C1 segment of cervical spinal cord (tissue), 14 donors: ENCODE measurements around the gene HDHD5.

ENCODE experiments used
- DNase-seq, 14 donors: peaks; one replicate each; lab custom pipeline; 2025; lab: John Stamatoyannopoulos, UW

The HDHD5 gene

DNA sequence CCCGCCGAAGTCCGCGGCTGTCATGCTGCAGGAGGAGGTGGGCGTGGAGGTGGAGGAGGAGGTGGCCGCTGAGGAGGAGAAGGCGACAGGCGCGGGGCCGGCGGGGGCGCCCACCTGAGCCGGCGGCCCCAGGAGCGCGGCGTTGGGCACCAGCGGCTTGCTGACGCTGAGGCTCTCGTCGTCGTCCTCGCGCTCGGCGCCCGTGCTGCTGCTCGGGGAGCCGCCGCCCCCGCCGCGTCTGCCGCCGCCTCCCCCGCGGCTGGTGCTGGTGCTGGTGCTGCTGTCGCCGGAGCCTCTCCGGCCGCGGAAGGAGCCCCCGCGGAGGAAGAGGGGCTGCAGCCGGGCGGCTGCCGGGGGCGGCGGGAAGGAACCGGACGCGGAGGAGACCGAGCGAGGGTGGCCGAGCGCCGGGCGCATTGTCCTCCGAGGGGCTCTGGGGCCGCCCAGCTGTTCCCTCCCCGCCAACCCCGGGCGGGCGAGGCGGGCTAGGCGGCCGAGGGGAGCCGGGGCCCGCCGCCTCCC lies 38.3 kb downstream of the HDHD5 start:
- no peak for DNase-seq

DNA sequence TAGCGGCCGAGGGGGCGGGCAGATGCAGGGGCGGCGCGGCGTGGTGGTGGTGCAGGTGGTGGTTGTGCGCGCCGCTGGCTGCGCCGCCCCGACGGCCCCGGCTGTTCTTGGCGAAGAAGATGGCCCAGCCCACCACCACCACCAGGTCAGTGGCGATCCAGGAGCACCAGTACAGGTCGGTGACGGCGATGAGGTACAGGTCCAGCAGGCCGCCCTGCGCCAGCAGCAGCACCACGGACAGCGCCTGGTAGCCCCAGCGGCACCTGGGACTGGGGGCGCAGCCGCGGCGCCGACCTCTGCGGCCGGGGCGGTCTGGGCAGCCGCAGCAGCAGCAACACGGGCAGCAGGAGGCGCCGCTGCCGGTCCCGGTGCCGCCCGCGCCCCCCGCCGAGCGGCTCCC lies 38.8 kb downstream of the HDHD5 start:
- DNase-seq: peak in 1 of 14 donors; percentile 6

DNA sequence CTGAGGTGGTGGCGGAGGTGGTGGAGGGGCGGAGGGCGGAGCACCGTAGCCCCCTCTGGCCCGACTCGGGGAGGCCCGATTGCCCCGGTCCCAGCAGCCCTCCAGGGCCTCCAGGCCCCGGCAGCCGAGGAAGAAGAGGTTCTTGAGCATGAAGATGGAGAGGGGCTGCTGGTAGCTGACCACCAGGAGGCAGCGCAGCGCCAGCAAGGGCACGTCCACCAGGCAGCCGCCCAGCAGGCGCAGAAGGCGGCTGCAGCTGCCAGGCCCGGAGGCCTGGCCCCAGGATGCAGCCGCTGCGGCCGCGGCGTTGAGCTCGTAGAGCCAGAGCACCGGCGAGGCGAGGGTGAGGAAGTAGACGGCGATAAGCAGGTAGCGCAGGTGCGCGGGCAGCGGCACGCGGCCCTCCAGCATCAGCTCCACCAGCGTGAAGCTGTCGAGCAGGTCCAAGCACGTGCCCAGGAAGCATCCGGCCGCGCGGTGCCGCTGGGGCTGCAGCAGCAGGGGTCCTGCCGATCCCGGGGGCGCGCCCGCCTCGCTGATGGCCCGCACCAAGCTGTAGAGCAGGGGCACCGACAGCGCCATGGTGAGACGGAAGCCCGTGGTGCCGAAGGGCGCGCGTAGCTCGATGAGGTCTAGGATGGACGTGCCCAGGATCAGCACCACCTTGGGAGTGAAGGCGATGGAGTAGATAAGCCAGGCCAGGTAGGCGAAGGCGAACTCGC lies 39.4 kb downstream of the HDHD5 start:
- DNase-seq: peak in 1 of 14 donors; percentile 35

DNA sequence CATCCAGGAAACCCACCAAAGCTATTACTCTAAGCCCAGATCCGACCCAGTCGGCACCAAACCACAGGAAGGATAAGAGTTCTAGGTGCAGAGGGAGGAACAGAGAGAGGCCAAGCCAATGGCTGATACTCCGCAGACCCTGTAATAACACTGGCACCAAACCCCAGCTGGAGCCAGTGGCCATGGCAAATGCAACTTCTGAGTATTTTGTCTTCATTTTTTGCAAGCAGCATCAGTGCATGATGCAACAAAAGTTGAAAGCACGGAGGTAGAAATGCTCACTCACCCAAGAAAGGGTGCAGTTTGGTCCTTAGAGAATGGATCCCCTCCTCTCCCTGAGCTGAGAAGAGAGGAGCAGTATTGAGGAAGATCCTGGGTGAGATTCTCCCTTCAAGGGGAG lies 40.7 kb downstream of the HDHD5 start:
- DNase-seq: no peak

DNA sequence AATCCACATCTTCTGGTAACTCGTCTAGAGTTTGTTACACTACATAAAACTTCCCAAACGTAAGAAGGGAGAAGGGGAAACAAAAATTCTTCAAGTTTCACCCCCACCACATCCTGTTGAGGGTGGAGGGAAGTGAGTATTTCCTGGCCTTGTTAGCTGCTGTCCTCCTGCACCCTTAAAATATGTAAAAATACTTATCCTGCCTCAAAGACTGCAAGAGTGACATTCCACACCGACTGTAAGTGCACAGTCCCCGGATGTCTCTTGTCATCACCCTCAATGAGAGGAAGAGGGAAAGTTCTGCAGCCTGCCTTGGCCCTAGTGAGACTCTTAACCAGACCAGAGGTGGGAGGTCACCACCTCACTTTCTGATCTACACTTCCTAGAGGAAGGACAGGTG lies 41.2 kb downstream of the HDHD5 start:
- no peak for DNase-seq

DNA sequence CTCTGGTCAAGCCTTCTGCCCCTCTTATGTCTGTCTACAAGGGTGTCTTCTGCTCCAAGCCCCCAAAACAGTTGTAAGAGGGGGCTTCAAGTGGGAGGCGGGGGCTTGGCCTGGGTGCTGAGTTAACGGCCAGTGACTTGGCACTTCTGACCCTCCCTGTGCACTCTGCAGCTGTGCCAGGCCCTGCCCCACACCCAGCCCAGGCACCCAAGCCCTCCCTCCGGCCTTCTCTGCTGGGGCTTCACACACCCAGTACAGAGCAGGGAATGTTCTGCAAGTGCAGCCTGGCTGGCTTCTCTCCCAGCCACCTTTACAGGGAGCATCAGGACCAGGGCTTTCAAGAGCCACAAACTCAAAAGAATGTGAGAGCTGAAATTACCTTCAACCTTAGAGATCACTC lies 41.7 kb downstream of the HDHD5 start:
- DNase-seq: peak in 1 of 14 donors; percentile 18

DNA sequence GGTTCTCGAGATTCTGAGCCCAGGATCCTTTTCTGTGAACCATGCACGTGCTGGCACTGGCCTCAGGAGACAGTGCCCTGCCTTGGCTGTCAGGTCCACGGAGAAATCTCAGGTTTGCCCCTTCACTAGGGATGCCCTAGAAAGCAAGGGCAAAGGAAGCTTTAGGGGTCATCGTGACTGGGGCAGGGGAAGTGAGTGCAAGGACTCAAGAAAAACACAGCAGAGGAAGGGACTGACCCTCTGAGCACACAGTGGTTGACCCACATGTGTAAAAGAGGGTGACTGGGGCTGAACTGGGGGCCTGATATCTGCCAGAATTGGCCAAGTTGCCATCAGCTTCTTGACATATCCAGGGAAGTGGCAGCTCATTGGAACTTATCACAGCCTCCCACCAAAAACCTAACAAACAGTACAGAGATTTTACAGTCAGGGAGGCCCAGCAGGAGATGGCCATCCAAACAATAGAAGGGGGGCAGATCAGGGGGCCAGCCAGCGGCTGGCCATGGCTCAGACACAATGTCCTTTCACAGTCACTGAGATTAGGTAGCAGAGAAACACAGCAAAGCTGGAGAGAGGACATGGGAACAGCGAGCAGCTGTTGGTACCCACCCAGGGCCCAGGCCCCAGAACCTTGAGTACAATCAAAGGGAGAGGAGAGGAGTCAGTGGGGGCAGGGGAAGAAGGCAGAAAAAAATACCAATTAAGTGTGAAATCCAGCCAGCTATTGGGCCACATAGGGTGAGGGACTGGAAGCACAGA lies 42.3 kb downstream of the HDHD5 start:
- DNase-seq: no peak

DNA sequence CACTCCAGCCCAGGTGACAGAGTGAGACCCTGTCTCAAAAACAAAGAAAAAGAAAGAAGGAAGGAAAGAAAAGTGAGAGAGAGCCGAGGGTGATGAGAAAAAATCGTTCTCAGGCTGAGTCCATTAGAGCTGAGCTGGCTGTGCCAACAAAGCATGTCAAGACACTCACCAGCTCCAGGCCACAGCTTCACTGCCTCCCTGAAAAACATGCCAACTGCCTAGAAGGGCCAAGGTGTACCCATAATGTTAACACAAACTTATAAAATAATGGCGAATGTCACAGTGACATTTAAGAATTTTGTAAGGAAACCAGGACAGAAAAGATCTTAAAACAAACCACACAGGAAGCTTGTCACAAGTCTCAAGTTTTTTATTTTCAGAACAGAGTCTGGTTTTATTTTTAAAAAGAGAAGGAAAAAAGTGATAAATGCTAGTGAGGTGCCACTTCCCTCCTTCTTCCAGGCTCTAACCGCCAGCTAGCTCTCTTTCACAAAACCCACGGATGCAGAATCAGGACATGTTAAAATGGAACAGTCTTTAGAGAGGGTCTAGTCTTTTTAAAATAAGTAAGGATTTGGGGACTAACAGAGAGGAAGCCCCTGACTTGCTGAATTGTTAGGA lies 43.0 kb downstream of the HDHD5 start:
- DNase-seq: no peak

DNA sequence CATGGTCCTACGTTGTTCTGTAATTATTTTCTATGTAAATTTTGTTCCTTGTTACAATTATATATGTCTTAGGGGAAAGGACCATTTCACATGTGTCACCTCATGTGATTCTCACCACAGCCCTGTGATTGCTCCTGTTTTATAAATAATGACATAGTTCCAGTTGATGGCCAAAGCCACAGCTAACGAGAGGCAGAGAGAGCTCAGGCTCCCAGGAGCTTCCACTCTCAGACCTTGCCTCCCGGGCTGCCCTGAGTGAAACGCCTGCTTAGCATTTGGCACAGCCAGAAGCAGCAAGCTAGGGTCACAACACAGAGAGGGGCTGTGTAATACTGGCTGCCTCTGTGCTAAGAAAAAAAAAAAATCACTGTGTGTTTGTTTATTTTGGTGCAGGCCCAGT lies 43.8 kb downstream of the HDHD5 start:
- DNase-seq: no peak

DNA sequence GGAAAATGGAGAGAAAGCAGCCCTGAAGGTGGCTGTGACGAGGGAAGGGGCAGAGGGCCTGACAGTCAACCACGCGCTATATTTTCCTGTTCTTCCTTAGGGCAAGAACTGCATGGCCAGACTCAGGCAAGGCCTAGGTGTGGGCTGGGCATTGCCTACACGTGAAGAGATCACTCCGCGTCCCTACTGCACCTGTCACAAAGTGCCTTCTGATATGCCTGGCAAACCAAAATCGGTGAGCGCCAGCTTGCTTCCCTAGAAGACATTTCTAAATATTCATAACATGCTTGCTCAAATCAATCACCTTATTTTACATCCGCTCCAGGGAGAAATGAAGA lies 44.2 kb downstream of the HDHD5 start:
- DNase-seq: no peak

DNA sequence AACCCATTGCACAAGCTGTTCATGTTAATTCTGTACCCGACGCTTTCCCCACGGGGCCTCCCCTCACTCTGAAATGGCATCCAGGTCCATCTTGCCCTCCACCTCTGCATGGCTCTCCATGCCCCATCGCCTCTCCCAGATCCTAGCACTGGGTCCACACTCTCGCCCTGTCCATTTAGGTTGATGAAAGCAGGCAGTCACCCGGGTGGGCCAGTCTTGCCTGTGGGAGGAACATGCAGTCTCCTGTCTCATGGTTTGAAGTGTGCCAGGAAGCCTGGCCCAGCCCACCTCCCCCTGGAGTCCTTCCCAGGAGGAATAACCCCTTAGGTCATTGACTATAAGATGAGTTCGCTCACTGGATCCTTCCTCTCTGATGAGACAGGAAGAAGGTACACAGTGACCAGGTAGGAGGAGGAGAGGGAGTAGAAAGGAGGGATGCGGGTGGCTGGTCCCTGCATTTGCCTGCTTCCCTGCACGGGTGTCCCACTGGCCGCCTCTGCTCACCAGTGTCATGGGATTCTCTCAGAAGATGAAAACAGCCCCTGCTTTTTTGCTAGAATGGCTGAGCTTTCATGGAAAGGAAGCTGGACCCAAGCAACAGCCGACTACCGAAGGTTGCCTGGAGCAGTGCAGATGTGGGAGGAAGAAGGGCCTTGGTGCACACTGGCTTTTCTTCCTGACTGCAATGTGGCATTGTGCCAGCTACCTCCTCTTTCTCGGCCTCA lies 44.7 kb downstream of the HDHD5 start:
- DNase-seq: no peak

DNA sequence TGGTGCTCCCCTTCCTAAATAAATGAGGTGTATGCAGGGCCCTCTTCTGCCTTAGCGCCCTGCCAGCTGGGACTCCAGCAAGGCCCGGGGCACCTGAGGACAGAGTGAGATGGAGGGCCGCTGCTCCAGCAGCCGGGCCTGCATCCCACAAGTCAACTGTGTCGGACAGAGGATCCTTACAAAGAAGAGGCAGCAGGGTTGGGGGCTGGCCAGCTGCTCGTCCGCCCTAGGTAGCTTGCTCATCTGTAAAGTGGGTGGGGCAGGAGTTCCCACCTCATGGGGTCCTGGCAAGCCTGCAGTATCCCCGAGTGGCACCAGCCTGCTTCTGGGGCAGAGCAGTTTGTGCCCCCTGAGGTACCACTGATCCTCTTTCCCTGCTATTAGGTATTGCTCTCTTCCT lies 45.5 kb downstream of the HDHD5 start:
- DNase-seq: no peak

DNA sequence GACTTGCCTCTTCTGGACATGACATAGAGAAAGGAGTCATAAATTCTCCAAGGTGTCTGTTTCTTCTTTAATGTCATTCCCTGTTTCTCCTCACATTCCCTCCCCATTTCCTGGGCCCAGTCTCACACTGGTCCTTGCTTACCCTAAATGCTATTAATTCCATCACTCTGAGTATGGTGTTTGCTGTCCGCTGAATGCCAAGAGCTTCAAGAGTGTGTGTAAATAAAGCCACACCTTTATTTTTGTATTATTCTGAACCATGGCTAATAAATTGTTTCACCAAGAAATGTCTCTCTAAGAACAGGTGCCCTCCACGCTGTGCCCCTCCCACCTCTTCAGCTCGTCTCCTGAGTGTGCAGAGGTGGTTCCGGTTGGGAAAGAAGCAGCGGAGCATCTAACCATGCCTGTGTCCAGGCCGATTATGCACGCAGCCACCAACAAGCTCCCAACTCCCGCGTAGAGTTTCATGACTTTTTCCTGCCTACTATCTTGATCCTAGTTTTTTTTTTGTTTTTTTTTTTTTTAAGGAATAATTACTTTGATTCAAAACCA lies 46.5 kb downstream of the HDHD5 start:
- DNase-seq: no peak

DNA sequence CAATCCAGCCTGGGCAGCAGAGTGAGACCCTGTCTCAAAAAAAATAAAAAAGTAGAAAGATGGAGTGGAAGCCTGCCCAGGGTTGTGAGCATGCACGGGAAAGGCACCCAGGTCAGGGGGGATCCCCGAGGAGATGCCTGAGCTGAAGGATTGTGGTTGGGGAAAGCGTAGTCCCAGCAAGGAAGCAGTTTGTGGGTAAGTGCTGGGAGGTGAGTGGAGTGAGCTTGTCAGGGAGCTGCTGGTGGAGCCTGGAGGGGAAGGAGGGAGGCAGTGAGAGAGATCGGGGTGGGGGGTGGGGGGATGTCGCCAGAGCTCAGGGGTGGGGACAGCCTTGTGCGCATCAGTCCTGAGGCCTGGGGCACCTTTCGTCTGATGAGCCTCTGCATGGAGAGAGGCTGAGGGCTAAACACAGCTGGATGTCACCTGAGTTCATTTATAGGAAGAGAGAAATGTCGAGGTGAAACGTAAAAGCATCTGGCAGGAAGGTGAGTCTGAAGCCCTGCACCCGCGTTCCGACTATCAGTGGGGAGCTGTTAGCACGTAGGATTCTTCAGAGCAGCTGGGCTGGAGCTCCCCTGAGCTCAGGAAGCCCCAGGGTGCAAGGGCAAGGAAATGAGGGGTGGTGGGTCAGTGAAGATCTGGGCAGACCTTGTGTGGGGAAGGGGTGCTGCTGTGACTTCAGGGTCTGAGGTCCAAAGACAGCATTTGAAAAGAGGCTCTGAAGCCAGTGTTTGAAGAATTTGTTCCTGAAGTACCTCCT lies 48.1 kb downstream of the HDHD5 start:
- no peak for DNase-seq

DNA sequence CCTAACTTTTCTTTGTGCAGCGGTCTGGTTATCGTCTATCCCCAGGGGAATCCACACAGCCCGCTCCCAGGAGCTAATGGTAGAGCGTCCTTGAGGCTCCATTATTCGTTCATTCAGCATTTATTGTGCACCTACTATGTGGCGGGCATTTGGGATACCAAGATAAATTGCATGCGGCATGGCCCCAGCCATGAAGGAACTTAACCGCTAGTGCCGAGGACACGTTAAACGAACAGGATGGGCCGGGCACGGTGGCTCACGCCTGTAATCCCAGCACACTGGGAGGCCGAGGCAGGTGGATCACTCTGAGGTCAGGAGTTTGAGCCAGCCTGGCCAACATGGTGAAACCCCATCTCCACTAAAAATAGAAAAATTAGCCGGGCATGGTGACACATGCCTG lies 49.1 kb downstream of the HDHD5 start:
- DNase-seq: no peak

DNA sequence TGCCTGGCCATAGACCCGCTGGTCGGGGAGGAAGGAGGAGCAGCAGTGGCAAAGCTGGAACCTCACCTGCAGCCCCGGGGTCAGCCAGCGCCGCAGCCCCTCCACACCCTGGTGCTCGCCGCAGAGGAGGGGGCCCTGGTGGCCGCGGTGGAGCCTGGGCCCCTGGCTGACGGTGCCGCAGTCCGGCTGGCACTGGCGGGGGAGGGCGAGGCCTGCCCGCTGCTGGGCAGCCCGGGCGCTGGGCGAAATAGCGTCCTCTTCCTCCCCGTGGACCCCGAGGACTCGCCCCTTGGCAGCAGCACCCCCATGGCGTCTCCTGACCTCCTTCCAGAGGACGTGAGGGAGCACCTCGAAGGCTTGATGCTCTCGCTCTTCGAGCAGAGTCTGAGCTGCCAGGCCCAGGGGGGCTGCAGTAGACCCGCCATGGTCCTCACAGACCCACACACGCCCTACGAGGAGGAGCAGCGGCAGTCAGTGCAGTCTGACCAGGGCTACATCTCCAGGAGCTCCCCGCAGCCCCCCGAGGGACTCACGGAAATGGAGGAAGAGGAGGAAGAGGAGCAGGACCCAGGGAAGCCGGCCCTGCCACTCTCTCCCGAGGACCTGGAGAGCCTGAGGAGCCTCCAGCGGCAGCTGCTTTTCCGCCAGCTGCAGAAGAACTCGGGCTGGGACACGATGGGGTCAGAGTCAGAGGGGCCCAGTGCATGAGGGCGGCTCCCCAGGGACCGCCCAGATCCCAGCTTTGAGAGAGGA lies 49.8 kb downstream of the HDHD5 start:
- DNase-seq: no peak

DNA sequence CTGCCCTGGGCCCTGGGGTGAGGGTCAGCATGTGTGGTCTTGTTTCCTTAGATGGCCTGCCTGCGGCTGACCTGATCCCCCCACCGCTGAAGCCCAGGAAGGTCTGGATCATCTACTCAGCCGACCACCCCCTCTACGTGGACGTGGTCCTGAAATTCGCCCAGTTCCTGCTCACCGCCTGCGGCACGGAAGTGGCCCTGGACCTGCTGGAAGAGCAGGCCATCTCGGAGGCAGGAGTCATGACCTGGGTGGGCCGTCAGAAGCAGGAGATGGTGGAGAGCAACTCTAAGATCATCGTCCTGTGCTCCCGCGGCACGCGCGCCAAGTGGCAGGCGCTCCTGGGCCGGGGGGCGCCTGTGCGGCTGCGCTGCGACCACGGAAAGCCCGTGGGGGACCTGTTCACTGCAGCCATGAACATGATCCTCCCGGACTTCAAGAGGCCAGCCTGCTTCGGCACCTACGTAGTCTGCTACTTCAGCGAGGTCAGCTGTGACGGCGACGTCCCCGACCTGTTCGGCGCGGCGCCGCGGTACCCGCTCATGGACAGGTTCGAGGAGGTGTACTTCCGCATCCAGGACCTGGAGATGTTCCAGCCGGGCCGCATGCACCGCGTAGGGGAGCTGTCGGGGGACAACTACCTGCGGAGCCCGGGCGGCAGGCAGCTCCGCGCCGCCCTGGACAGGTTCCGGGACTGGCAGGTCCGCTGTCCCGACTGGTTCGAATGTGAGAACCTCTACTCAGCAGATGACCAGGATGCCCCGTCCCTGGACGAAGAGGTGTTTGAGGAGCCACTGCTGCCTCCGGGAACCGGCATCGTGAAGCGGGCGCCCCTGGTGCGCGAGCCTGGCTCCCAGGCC lies 50.6 kb downstream of the HDHD5 start:
- no peak for DNase-seq

DNA sequence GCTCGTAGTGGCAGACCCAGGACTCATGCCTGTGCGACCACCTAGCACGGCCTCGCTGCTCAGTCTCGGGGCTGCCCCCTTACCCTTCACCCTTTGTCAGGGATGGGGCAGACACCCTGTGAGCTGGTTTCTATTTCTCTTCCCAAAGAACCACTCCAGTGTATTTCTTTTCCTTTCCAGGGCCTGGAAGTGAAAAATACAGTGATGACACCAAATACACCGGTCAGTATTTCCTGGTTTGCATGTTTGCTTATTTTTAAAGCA lies 51.6 kb downstream of the HDHD5 start:
- DNase-seq: no peak

DNA sequence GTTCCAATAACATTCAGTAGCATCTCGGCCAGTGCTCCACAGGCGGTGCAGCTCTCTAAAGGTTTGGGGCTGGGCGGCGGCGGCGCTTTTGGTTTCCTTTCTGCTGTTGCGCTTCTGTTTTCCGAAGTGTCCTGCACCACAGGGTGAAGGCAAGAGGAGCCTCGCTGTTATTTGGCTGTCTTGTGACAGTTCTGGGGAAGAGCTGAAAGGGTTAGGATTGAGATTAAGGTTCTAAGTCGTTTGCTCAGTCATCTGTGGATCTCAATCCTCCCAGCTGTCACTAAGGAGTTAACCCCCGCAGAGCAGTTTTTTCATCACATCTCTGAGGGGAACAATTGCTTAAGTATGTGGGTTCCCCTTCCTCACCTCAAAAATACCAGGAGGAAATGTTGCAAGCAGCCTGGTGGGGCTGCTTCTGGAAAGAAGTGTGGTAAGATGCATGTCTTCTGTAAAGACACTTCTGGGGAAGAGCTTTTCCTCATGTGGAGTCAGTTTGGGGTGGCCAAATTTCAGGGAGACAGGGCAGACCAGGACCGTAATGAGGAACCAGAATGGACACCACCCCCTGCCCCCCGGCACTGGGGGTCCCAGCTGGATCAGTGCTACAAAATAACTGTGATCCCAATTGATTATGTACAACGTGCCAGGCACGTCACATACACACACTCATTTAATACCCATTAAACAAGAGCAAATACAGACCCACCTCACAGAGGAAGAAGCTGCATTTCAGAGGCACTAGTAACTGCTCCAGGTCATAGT lies 52.1 kb downstream of the HDHD5 start:
- peak in 4 of 14 donors; percentile 15 to 37 (median 34) for DNase-seq
